T-helper 1 cell treated with Interleukin-12 subunit alpha and Interleukin-12 subunit beta and Interleukin-4 antibody, amounts not matched to agents 30 μg/mL and 1 μg/mL, for 36 hours (primary cell): ENCODE data around the gene NAPSA.

Experiments used
- H3K27ac Mint-ChIP-seq: one replicate; pipeline ENCODE4 v1.8.0; 2021; ENCODE audit warnings: mild to moderate bottlenecking, mixed read lengths
- H3K27me3 Mint-ChIP-seq: one replicate; pipeline ENCODE4 v1.8.0; 2021; ENCODE audit warnings: low read depth, mixed read lengths
- H3K36me3 Mint-ChIP-seq: one replicate; pipeline ENCODE4 v1.8.0; 2021; ENCODE audit warnings: low read depth, mixed read lengths
- H3K4me1 Mint-ChIP-seq: one replicate; pipeline ENCODE4 v1.8.0; 2021; ENCODE audit warnings: low read depth, mixed read lengths
- H3K4me3 Mint-ChIP-seq: one replicate; pipeline ENCODE4 v1.8.0; 2021; ENCODE audit warnings: mild to moderate bottlenecking, moderate library complexity, mixed read lengths
- H3K9me3 Mint-ChIP-seq: one replicate; pipeline ENCODE4 v1.8.0; 2021; ENCODE audit warnings: mixed read lengths

Gene NAPSA

DNA sequence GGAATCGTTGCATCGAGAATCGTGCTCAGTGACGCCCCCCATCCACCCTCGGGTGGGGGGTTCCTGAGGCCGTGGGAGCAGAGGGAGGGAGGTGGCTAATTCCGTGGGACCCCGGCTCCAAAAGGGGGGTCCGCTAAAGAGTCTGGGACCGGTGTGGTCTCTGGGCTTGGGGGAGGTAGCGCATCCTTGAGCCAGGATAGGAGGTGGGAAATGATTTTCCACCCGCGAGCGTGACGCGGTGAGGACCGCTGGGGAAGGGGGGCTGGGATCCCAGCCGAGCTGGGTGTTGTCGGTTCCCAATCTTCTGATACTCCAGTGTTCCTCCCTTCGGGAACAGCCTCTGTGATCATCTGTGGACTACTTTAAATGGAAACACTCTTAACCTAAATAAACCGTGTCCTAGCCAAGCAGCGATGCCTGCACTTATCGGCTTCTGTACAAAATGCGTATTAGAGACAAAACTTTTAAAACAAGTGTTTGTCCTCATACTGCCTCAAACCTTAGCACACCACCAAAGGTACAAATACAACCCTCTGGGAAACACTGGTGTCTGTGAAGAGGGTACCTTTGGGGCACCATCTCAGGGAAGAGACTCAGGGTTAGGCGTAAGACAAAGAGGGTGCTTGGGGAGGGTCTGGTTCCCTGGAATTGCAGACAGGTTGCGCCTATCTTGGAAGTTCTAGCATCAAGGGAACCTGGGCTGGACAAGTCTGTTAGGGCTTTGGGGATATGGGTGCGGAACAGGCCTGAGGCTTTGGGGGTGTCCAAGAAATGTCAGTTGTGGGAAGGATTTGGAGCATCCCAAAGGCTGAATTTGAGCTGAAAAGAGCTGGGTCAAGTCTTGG, 52.2 kb downstream of the NAPSA start:
- H3K27me3 Mint-ChIP-seq = peaks cover 76% of the 10 kb centered on the region
- H3K4me3 Mint-ChIP-seq = no peak overlapping the region
- no peaks in the 10 kb centered on the region for H3K9me3 Mint-ChIP-seq
- no peak overlapping the region for H3K27ac Mint-ChIP-seq
- H3K4me1 Mint-ChIP-seq = peaks cover 14% of the 10 kb centered on the region
- no peaks in the 10 kb centered on the region for H3K36me3 Mint-ChIP-seq

DNA sequence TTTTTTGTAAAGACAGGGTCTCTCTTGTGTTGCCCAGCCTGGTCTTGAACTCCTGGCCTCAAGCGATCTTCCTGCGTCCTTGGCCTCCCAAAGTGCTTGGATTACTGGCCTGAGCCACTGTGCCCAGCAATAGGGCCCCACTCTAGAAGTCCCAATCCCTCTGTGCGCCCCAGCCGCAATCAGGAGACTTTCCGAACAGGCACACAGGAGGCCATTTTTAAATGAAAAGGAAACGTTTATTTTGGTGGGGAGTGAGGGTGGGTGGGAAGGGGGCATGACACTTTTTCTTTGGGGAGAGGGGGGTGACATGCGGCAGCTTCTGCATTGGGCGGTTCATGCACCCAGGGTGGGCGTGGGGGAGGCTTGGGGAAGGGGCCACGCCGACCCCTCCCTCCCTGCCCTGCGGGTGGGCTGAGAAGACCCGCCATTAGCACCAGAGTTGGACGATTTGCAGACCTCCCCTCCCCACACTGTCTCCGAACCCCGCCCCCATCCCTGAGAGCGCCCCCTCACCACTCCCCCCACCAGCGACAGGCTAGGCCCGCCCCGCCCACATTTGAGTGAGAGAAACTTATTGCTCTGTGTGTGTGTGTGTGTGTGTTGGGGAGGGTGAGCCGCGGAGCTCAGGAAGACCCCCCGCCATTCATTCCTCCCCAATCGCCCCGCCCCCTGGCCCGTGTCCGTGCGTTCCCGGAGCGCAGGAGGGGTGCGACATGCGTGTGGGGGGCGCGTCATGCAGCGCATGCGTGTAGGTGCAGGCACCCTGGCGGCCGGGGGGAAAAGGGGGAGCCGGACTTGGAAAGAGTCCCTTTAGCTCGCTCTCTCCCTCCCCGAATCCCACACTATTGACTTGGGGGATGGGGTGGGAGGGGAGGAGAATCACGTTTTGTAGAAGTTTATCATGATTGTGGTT, 53.5 kb downstream of the NAPSA start:
- H3K4me1 Mint-ChIP-seq = peaks cover 14% of the 10 kb centered on the region
- H3K36me3 Mint-ChIP-seq = no peaks in the 10 kb centered on the region
- H3K9me3 Mint-ChIP-seq = no peaks in the 10 kb centered on the region
- no peak overlapping the region for H3K27ac Mint-ChIP-seq
- peaks cover 73% of the 10 kb centered on the region for H3K27me3 Mint-ChIP-seq
- no peak overlapping the region for H3K4me3 Mint-ChIP-seq

DNA sequence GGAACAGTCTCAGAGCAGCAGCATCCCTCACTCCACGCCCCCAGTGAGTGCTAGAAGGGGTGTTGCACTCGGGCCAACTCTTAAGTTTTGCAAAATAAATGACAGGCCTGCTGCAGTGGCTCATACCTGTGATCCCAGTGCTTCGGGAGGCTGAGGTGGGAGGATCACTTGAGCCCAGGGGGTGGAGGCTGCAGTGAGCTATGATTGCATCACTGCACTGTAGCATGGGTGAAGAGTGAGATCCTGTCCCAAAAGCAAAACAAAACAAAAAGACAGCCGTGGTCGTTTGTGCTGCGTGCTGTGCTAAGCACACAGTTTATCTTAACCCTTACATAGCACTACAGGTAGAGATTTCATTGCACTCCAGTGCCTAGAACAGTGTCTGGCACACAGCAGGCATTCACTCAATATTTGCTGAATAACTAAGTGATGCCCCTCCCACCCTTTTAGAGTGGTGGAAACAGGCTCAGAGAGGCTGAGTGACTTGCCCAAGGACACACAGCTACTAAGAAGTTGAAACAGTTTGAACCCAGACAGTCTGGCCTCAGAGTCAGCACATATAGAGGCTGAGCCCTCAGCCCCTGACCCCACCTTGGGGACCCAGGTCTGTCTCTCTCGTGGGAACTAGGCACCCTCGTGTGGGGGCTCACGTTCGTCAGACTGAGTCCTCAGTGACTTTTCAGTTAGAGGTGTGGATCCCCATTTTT, 54.5 kb downstream of the NAPSA start:
- H3K36me3 Mint-ChIP-seq = no peaks in the 10 kb centered on the region
- H3K27ac Mint-ChIP-seq = no peak overlapping the region
- peaks cover 11% of the 10 kb centered on the region for H3K4me1 Mint-ChIP-seq
- peaks cover 73% of the 10 kb centered on the region for H3K27me3 Mint-ChIP-seq
- no peak overlapping the region for H3K4me3 Mint-ChIP-seq
- no peaks in the 10 kb centered on the region for H3K9me3 Mint-ChIP-seq

DNA sequence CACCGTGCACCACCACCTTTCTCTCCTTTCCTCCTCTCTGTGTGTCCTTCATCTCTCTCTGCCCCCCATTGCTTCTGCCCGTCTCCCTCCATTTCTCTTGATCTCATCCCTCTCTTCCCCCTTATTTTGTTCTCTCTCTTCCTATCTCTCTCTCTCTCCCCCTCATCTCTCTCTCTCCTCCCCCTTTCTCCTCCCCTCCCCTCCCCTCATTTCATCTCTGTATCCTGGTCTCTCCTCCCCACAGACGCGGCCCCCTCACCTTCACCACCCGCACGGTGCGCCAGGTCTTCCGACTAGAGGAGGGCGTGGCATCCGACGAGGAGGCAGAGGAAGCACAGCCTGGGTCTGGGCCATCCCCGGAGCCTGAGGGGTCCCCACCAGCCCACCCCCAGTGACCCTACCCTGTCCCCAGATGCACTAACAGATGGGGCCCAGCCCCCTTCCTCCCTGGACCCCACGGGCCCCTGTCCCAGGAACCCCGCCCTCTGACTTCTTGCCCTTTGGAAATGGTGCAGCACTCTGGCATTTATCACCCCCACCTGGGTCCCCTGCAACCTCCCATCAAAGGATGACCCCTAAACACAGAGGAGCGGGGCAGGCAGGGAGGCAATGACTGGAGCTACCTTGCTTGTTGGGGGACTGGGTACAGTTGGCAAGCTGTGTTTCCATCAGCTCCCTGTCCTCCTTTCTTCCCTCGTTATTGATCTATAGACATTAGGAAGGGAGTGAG, 55.9 kb downstream of the NAPSA start:
- no peaks in the 10 kb centered on the region for H3K9me3 Mint-ChIP-seq

DNA sequence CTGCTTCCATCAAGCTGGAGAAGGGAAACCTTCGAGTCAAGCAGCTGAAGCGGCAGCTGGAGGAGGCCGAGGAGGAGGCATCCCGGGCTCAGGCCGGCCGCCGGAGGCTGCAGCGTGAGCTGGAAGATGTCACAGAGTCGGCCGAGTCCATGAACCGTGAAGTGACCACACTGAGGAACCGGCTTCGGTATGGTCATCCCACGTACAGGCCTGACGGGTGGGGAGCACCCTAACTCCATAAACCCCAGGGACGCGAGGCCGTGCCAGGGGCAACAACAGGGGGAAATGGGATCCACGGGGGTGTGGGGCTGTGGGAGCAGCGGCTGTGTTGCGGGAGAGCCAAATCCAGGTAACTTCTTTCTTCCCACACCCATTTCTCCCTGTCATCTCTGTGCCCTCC, 56.4 kb downstream of the NAPSA start:
- Mint-ChIP-seq H3K27ac (no peak overlapping the region), H3K9me3 (no peaks in the 10 kb centered on the region), H3K4me3 (no peak overlapping the region), H3K4me1 (peaks cover 4% of the 10 kb centered on the region), H3K27me3 (peaks cover 67% of the 10 kb centered on the region), H3K36me3 (no peaks in the 10 kb centered on the region)

More for the DNA sequence above, 55.9 kb downstream of the NAPSA start:
- peaks cover 70% of the 10 kb centered on the region for H3K27me3 Mint-ChIP-seq
- H3K36me3 Mint-ChIP-seq = no peaks in the 10 kb centered on the region
- no peak overlapping the region for H3K27ac Mint-ChIP-seq
- H3K4me1 Mint-ChIP-seq = peaks cover 4% of the 10 kb centered on the region
- H3K4me3 Mint-ChIP-seq = no peak overlapping the region
